Measurements from ENCODE around the gene DUOX2.
"Not testable (repeated sequence)": the region's sequence is repeated elsewhere in the genome, so short reads cannot be mapped to it uniquely, and the experiment has no call there.

The DUOX2 gene

GRCh38 chr15:45138814-45139765 lies 25.1 kb upstream of the DUOX2 start:
- DNase-seq (ENCODE audit: low spot score) = no peak

- no peak for DNase-seq (ENCODE audit: low spot score)
Observed at GRCh38 chr15:45137703-45138102, 23.7 kb upstream of the DUOX2 start.

- DNase-seq (ENCODE audit: low spot score) = no peak
Observed at GRCh38 chr15:45136378-45136764, 22.4 kb upstream of the DUOX2 start.

GRCh38 chr15:45135705-45136377 lies 21.9 kb upstream of the DUOX2 start:
- not testable (repeated sequence) for DNase-seq (ENCODE audit: low spot score)

- DNase-seq (ENCODE audit: low spot score) = no peak
Observed at GRCh38 chr15:45134682-45135604, 21.0 kb upstream of the DUOX2 start.

GRCh38 chr15:45134046-45134445 lies 20.1 kb upstream of the DUOX2 start:
- DNase-seq (ENCODE audit: low spot score) = no peak

GRCh38 chr15:45133561-45133920 lies 19.6 kb upstream of the DUOX2 start:
- DNase-seq (ENCODE audit: low spot score) = no peak

- no peak for DNase-seq (ENCODE audit: low spot score)
Observed at GRCh38 chr15:45132844-45133560, 19.0 kb upstream of the DUOX2 start.

GRCh38 chr15:45131510-45131909 lies 17.5 kb upstream of the DUOX2 start:
- no peak for DNase-seq (ENCODE audit: low spot score)

GRCh38 chr15:45130291-45131000 lies 16.5 kb upstream of the DUOX2 start:
- DNase-seq (ENCODE audit: low spot score) = no peak

- no peak for DNase-seq (ENCODE audit: low spot score)
Observed at GRCh38 chr15:45129651-45130129, 15.7 kb upstream of the DUOX2 start, which contains the start of the genes DUOX1 and DUOXA1. Gene DUOX1, plus strand, starts transcription at chr15:45129994. Its CDS starts 1,973 bp downstream, at chr15:45131967. Gene DUOXA1, minus strand, starts transcription at chr15:45129879. Its CDS starts 6,865 bp downstream, at chr15:45123014.

GRCh38 chr15:45128971-45129639 lies 15.1 kb upstream of the DUOX2 start:
- DNase-seq (ENCODE audit: low spot score) = no peak

- peak; percentile 59 for DNase-seq (ENCODE audit: low spot score)
Observed at GRCh38 chr15:45126535-45127158, 12.7 kb upstream of the DUOX2 start.

GRCh38 chr15:45123397-45123796 lies 9.4 kb upstream of the DUOX2 start:
- DNase-seq (ENCODE audit: low spot score) = no peak

GRCh38 chr15:45122719-45123118 lies 8.7 kb upstream of the DUOX2 start:
- no peak for DNase-seq (ENCODE audit: low spot score)

- no peak for DNase-seq (ENCODE audit: low spot score)
Observed at GRCh38 chr15:45121706-45122417, 7.9 kb upstream of the DUOX2 start.

GRCh38 chr15:45121020-45121419 lies 7.0 kb upstream of the DUOX2 start:
- no peak for DNase-seq (ENCODE audit: low spot score)

GRCh38 chr15:45120081-45120972 lies 6.4 kb upstream of the DUOX2 start:
- DNase-seq (ENCODE audit: low spot score) = no peak
